ENCODE results near the gene VSIG8. TPM values are rescaled to one million over a fixed set of nuclear protein-coding genes. Genes with fewer than 3 reads are reported as not detected.

The VSIG8 gene
- total RNA-seq, 4 donors from 2014 or later, result 0.38 to 7.8 (median 1.8) TPM

GRCh38 chr1:159870704-159871103, 8.2 kb upstream of the VSIG8 start:
- no peak for DNase-seq
- intact Hi-C loops (cut with DNase I), result no loop called here
- 82 to 86% methylated on average over 5 of the region's 5 CpGs for WGBS, 2 donors
- H3K4me1 ChIP-seq, result peaks cover 26 to 68% (median 31%) of the 10 kb centered on the region in 3 donors
- no peak overlapping the region for H3K4me3 ChIP-seq
- H3K9me3 ChIP-seq, result no peaks in the 10 kb centered on the region
- peaks cover 0 to 27% (median 0%) of the 10 kb centered on the region in 4 donors for H3K27me3 ChIP-seq
- H3K36me3 ChIP-seq, result no peaks in the 10 kb centered on the region
- TF ChIP-seq POLR2A (IDR thresholded peaks at IDR 0.05), result no peak
- TF ChIP-seq, protein P1, sequence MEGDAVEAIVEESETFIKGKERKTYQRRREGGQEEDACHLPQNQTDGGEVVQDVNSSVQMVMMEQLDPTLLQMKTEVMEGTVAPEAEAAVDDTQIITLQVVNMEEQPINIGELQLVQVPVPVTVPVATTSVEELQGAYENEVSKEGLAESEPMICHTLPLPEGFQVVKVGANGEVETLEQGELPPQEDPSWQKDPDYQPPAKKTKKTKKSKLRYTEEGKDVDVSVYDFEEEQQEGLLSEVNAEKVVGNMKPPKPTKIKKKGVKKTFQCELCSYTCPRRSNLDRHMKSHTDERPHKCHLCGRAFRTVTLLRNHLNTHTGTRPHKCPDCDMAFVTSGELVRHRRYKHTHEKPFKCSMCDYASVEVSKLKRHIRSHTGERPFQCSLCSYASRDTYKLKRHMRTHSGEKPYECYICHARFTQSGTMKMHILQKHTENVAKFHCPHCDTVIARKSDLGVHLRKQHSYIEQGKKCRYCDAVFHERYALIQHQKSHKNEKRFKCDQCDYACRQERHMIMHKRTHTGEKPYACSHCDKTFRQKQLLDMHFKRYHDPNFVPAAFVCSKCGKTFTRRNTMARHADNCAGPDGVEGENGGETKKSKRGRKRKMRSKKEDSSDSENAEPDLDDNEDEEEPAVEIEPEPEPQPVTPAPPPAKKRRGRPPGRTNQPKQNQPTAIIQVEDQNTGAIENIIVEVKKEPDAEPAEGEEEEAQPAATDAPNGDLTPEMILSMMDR (IDR thresholded peaks at IDR 0.05), result no peak
- no peak overlapping the region for H3K27ac ChIP-seq

- Histone ChIP-seq H3K27ac (peak overlapping the region in 3 of 4 donors; percentile 70 to 85 (median 80)), H3K27me3 (peaks cover 0 to 27% (median 0%) of the 10 kb centered on the region in 4 donors), H3K4me1 (peaks cover 27 to 77% (median 31%) of the 10 kb centered on the region in 3 donors), H3K4me3 (no peak overlapping the region), H3K36me3 (no peaks in the 10 kb centered on the region), H3K9me3 (no peaks in the 10 kb centered on the region)
- intact Hi-C loops (cut with DNase I), result no loop called here
- WGBS, 2 donors, result 38 to 43% methylated on average over 1 of the region's 1 CpG
- DNase-seq, result no peak
- TF ChIP-seq POLR2A (IDR thresholded peaks at IDR 0.05), result no peak
- TF ChIP-seq, protein P1 (IDR thresholded peaks at IDR 0.05), result no peak
These were observed 7.2 kb upstream of the VSIG8 start for GRCh38 chr1:159869607-159870006.

GRCh38 chr1:159869173-159869572, 6.7 kb upstream of the VSIG8 start:
- Histone ChIP-seq H3K36me3 (no peaks in the 10 kb centered on the region), H3K4me3 (no peak overlapping the region), H3K27ac (peak overlapping the region; percentile 44 to 85 (median 75)), H3K9me3 (no peaks in the 10 kb centered on the region), H3K27me3 (peaks cover 0 to 27% (median 0%) of the 10 kb centered on the region in 4 donors), H3K4me1 (peaks cover 27 to 77% (median 31%) of the 10 kb centered on the region in 3 donors)
- no peak for DNase-seq
- intact Hi-C loops (cut with DNase I), result no loop called here
- TF ChIP-seq, protein P1 (IDR thresholded peaks at IDR 0.05), result no peak
- no peak for TF ChIP-seq POLR2A (IDR thresholded peaks at IDR 0.05)
- 0 to 23% methylated on average over 2 of the region's 4 CpGs for WGBS, 2 donors

DNA sequence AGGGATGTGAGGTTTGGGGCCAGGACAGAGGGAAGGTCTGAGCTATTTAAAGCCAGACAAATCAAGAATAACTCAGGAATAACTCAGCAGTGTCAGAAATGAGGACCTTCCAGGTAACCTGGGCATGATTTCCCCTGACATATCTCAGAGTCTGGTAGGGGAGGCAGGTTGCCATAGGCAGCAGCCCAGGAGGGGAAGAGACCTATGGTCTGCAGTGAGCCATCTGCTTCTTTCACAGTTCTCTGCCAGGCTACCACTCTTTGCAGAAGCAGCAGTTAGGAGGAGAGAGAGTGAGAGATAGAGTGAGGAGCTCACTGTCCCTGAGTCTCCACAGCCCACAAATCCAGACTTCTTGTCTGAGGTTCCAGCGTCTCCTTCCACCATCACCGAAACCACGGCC, 6.3 kb upstream of the VSIG8 start:
- H3K9me3 ChIP-seq, result no peaks in the 10 kb centered on the region
- no peak for DNase-seq
- intact Hi-C loops (cut with DNase I), result no loop called here
- WGBS, 2 donors, result 60 to 72% methylated on average over 2 to 3 of the region's 3 CpGs
- no peaks in the 10 kb centered on the region for H3K36me3 ChIP-seq
- H3K4me3 ChIP-seq, result no peak overlapping the region
- peaks cover 0 to 27% (median 0%) of the 10 kb centered on the region in 4 donors for H3K27me3 ChIP-seq
- H3K4me1 ChIP-seq, result peaks cover 27 to 77% (median 31%) of the 10 kb centered on the region in 3 donors
- TF ChIP-seq POLR2A (IDR thresholded peaks at IDR 0.05), result no peak
- TF ChIP-seq, protein P1 (IDR thresholded peaks at IDR 0.05), result no peak
- H3K27ac ChIP-seq, result peak overlapping the region; percentile 44 to 85 (median 75)

GRCh38 chr1:159867664-159868026, 5.2 kb upstream of the VSIG8 start:
- 22 to 23% methylated on average over 2 to 8 of the region's 9 CpGs for WGBS, 2 donors
- TF ChIP-seq POLR2A (IDR thresholded peaks at IDR 0.05), result peak in 2 of 4 donors; percentile 25 to 66
- TF ChIP-seq, protein P1 (IDR thresholded peaks at IDR 0.05), result no peak
- peaks cover 27 to 69% (median 31%) of the 10 kb centered on the region in 3 donors for H3K4me1 ChIP-seq
- H3K27me3 ChIP-seq, result peaks cover 0 to 21% (median 0%) of the 10 kb centered on the region in 4 donors
- H3K4me3 ChIP-seq, result no peak overlapping the region
- peak overlapping the region; percentile 62 to 85 (median 75) for H3K27ac ChIP-seq
- no peak for DNase-seq
- no peaks in the 10 kb centered on the region for H3K9me3 ChIP-seq
- no peaks in the 10 kb centered on the region for H3K36me3 ChIP-seq
- intact Hi-C loops (cut with DNase I), result no loop called here
